NCI-H1436 treated with DMSO at 0.1 percent for 48 hours (cell line): ENCODE data around the gene SETSIP.
"Not testable (repeated sequence)": the region's sequence is repeated elsewhere in the genome, so short reads cannot be mapped to it uniquely, and the experiment has no call there.

Experiments
- DNase-seq: peaks from one replicate; lab custom pipeline; 2025; lab: John Stamatoyannopoulos, UW

Gene SETSIP

DNA sequence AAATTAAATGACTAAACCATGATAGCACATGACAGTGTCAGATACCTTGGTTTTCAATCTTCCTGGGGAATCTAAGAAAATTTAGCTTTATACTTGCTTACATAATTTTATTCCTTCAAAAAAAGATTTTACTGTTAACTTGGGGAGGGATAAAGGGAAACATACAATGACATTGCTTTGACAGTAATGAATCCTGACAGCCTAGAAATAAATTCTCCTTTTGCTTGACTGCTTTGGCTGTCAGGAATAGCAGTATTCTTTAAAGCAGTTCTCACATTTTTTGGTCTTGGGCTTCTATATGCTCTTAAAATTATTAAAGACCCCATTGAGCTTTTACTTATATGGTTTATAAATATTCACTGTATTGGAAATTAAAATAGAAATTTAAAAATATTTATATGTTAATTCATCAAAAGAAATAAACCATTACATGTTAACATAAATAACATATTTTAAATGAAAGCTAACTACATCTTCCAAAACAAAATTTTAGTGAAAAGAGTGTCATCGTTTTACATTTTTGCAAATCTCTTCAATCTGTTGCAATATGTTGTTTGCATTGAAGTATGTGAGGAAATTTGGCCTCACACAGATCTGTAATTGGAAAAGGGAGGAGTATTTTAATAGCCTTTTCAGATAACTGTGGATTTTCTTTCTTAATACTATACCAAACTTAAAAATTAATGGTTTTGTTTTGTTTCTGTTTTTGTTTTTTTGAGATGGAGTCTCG lies 29.3 kb downstream of the SETSIP start:
- no peak for DNase-seq

DNA sequence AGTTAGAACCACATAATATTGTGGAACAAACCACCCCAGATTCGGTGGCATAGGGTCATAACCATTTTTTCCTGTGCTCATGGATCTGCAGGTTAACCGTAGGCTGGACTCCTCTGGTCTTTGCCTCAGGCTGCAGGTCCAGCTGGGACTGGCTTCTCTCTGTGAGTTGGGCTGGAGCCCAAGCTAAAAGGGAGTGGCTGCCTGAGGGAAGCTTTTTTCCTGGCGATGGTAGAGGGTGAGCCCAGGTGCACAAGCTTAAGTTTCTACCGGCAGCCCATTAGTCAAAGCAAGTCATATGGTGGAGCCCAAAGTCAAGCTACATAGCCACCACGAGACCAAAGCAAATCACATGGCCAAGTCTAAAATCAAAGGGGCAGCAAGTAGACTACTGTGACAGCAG lies 31.6 kb downstream of the SETSIP start:
- DNase-seq = no peak

DNA sequence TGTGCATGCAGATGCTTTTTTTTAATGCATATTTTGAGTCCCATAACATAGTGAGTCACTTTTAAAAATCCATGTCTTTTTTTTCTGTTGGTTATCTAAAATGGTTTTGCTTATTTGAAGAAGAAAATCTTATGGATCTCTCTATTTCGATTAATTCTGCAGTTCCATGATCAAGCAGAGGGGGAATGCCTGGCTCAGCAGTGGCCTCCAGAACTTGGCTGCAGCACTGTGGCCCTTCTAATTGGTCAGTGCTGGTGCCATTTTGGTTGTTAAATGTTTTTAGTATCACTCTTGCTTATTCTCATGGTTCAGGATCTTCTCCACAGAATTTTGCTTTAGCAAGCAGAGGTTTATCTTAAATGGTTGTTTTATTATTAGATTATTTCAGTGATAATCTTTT lies 34.2 kb downstream of the SETSIP start:
- DNase-seq = no peak

- no peak for DNase-seq
Observed at GRCh38 chr1:92038695-92039346, 36.4 kb downstream of the SETSIP start.

DNA sequence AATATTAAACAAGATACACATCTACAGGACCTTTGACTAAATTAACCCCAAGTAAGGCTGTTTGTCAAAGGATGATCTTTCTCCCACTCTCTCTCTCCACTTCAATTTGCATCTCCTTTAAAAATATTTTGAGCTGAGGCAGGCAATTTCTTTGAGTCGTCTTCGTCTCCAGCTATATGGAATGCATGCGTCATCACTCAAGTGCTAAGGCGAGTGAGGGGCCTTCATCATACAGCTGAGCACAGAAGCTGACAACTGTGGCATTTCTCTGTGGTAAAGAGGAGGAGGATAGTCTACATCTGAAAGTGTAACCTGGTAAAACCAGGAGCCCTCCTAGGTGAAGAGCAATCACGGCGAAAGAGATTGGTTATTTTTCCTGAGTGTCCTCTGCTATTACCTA lies 37.8 kb downstream of the SETSIP start:
- DNase-seq = no peak

GRCh38 chr1:92031281-92032110 lies 43.7 kb downstream of the SETSIP start:
- DNase-seq = no peak

DNA sequence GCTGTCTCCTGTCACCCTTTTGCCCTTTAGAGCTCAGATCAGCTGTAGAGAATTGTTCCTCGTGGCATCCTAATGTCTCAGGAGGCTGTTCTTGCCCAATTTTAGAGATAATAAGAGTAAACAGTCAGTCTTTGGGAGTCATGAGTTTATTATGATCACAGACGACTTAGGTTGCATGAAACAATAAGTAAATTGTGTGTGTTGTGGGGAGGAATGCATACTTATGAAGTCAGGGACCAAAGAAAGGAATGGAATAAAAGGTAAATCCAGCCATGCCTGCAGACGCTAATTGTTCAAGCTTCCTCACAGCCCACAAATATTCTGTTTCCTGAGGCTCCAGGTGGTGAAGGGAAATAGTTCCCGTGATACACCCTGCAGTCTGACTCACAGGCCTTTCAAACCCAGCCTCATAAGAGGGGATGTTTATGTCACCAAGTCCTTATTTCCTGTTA lies 44.5 kb downstream of the SETSIP start:
- no peak for DNase-seq

DNA sequence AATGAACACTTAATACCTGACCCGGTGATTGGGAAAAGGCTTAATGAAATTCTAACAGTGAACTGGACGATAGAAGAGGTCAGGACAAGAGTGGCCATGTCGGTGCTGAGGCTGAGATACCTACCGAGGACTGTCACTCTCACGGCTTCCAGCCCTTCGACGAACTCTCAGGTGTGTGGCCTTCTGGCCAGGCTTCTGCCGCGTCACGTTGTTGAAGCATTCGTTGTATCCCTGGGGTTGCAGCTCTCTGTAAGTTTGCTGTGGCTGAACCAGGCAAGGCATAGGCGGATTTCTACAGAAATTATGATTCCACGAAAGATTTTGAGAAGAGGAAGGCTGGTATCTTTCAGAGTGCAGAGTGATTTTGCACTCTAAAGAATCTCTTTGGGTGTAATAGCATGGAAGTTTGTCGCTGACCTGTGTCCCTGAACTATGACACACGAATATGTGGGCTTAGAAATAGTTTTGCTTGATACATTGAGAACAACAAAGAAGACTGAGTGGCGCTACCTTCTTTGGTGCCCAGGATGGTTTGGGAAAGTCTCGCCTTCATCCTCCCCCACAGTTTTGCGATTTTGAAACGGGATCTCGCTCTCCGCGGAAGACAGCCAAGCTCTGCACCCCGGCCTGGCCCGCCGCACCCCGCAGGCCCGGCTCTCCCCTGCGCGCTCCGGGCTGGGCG lies 45.8 kb downstream of the SETSIP start:
- DNase-seq = no peak

DNA sequence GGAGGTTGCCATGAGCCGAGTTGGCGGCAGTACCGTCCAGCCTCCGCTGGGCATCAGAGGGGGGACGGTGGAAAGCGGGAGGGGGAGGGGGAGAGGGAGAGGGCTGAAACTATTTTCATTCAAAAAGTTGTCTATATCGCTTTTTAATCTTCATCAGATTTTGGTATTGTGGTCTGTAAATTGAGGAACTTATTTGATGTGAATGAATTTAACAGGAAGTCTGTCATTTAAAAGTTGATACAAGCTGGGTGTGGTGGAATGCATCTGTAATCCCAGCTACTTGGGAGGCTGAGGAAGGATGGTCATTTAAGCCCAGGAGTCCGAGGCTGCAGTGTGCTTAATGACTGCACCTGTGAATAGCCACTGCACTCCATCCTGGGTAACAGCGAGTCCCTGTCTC lies 48.4 kb downstream of the SETSIP start:
- DNase-seq = no peak

DNA sequence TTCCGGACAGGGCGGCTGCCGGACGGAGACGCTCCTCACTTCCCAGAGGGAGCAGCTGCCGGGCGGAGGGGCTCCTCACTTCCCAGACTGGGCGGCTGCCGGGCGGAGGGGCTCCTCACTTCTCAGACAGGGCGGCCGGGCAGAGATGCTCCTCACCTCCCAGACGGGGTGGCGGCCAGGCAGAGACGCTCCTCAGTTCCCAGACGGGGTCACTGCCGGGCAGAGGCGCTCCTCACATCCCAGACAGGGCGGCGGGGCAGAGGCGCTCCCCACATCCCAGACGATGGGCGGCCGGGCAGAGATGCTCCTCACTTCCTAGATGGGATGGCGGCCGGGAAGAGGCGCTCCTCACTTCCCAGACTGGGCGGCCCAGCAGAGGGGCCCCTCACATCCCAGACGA lies 49.2 kb downstream of the SETSIP start:
- not testable (repeated sequence) for DNase-seq
